Transverse colon (tissue), 4 donors: Measurements from ENCODE around the gene MARCHF9. TPM values are rescaled to one million over a fixed set of nuclear protein-coding genes. Genes with fewer than 3 reads are reported as not detected.
"Not testable (repeated sequence)": the region's sequence is repeated elsewhere in the genome, so short reads cannot be mapped to it uniquely, and the experiment has no call there.

Source experiments
- DNase-seq: peaks from one replicate; pipeline ENCODE4 v3.0.0-alpha.2; 2019
- H3K27ac ChIP-seq, 4 donors: fragments of 200-600 bp; sonication (generic); 2 replicates each; pipeline ENCODE4 v1.5.1; 2016 to 2018; ENCODE audit warnings: inconsistent platforms in 4 of 4
- H3K27me3 ChIP-seq: fragments of 200-600 bp; sonication (generic); 2 replicates; pipeline ENCODE4 v1.5.1; 2017; ENCODE audit warnings: inconsistent platforms
- H3K36me3 ChIP-seq, 4 donors: fragments of 200-600 bp; sonication (generic); 2 replicates each; pipeline ENCODE4 v1.5.1; 2017 to 2019; ENCODE audit warnings: inconsistent platforms in 4 of 4
- H3K4me1 ChIP-seq, 4 donors: fragments of 200-600 bp; sonication (generic); 2 replicates each; pipeline ENCODE4 v1.5.1; 2017 to 2020; ENCODE audit warnings: inconsistent platforms in 4 of 4
- H3K4me3 ChIP-seq, 4 donors: fragments of 200-600 bp; sonication (generic); 1 replicate in 1 of 4; 2 replicates in 3 of 4; pipeline versions ENCODE4 v1.5.1 to v1.6.1; 2017 to 2019; ENCODE audit warnings: inconsistent platforms in 4 of 4
- H3K9me3 ChIP-seq, 2 donors: fragments of 200-600 bp; sonication (generic); 2 replicates each; pipeline ENCODE4 v1.5.1; 2017 to 2019; ENCODE audit warnings: inconsistent platforms in 2 of 2
- CTCF ChIP-seq, 5 experiments: fragments of 200-600 bp in 3 of 5; fragments of 450-650 bp in 2 of 5; sonication (generic) in 3 of 5; IDR thresholded peaks; 1 replicate in 2 of 5; 2 replicates in 3 of 5; pipeline ENCODE4 v1.5.1; 2016 to 2017; ENCODE audit warnings: antibody characterized with exemption in 5 of 5, inconsistent platforms in 3 of 5, mild to moderate bottlenecking in 2 of 5, moderate library complexity in 1 of 5
- EP300 ChIP-seq: sonication (generic); formaldehyde crosslinking; IDR thresholded peaks from one replicate; pipeline ENCODE4 v1.6.1; 2017; ENCODE audit warnings: antibody characterized with exemption, low read depth
- POLR2A ChIP-seq: fragments of 450-650 bp; IDR thresholded peaks from one replicate; pipeline ENCODE4 v1.6.1; 2016; ENCODE audit warnings: antibody characterized with exemption, mild to moderate bottlenecking, moderate library complexity
- POLR2AphosphoS5 ChIP-seq, 3 donors: sonication (generic); formaldehyde crosslinking; IDR thresholded peaks; one replicate each; pipeline ENCODE4 v1.6.1; 2016; ENCODE audit warnings: antibody characterized with exemption in 3 of 3
- WGBS, 2 donors: methylation state at CpG; one replicate each; pipeline ENCODE4 v1.1.5; 2018; ENCODE audit warnings: low coverage in 1 of 2; 5-methylcytosine and 5-hydroxymethylcytosine counted together
- in situ Hi-C, 4 donors: fragments of 200-750 bp; cut with MboI; loops; one replicate each; pipeline versions ENCODE4 v1.15.0 to v1.15.1; 2017; ENCODE audit warnings: low sequenced_read_pairs in 3 of 4, low pct_ligation_motif_present in 1 of 4, low pct_unique_long_range_greater_than_20kb in 1 of 4
- intact Hi-C: fragments of 100-400 bp; cut with DNase I; formaldehyde crosslinking; loops from one replicate; pipeline ENCODE4 v1.15.1; 2023; ENCODE audit warnings: low total_unique reads
- total RNA-seq, 4 donors: library from RNA; depleted of rRNA; stranded (reverse); fragments of >200 nt; gene quantifications; one replicate each; pipeline ENCODE4 v1.1.0, GENCODE V29; 2016

Gene MARCHF9
- total RNA-seq, 4 donors from 2014 or later: 1.5 to 24.1 (median 9.5) TPM

DNA sequence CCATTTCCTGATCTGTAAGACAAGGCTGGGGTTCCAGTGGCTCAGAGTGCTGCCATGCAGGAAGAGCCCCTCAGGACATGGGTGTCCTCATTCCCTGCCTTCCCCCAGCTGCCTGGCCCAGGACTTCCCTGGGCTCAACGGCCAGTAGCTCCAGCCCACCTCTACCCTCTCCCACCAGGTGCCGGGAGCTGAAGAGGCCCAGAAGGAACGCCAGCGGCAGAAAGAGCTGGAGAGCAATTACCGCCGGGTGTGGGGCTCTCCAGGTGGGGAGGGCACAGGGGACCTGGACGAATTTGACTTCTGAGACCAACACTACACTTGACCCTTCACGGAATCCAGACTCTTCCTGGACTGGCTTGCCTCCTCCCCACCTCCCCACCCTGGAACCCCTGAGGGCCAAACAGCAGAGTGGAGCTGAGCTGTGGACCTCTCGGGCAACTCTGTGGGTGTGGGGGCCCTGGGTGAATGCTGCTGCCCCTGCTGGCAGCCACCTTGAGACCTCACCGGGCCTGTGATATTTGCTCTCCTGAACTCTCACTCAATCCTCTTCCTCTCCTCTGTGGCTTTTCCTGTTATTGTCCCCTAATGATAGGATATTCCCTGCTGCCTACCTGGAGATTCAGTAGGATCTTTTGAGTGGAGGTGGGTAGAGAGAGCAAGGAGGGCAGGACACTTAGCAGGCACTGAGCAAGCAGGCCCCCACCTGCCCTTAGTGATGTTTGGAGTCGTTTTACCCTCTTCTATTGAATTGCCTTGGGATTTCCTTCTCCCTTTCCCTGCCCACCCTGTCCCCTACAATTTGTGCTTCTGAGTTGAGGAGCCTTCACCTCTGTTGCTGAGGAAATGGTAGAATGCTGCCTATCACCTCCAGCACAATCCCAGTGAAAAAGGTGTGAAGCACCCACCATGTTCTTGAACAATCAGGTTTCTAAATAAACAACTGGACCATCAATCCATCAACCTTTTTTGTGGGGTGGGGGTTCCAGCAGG is 34.0 kb upstream of the MARCHF9 start:
- intact Hi-C loops (no loop called here), in situ Hi-C loops (no loop called here)
- Histone ChIP-seq H3K4me3 (no peak overlapping the region), H3K27ac (no peak overlapping the region), H3K4me1 (peaks cover 0 to 3% (median 3%) of the 10 kb centered on the region in 4 donors), H3K27me3 (no peaks in the 10 kb centered on the region), H3K9me3 (no peaks in the 10 kb centered on the region), H3K36me3 (peaks cover 0 to 38% (median 17%) of the 10 kb centered on the region in 4 donors)
- whole genome bisulfite sequencing, 2 donors: 40 to 90% methylated on average over 1 to 11 of the region's 11 CpGs
- no peak for DNase-seq
- TF ChIP-seq POLR2AphosphoS5 (IDR thresholded peaks at IDR 0.05) (no peak), EP300 (no peak)

DNA sequence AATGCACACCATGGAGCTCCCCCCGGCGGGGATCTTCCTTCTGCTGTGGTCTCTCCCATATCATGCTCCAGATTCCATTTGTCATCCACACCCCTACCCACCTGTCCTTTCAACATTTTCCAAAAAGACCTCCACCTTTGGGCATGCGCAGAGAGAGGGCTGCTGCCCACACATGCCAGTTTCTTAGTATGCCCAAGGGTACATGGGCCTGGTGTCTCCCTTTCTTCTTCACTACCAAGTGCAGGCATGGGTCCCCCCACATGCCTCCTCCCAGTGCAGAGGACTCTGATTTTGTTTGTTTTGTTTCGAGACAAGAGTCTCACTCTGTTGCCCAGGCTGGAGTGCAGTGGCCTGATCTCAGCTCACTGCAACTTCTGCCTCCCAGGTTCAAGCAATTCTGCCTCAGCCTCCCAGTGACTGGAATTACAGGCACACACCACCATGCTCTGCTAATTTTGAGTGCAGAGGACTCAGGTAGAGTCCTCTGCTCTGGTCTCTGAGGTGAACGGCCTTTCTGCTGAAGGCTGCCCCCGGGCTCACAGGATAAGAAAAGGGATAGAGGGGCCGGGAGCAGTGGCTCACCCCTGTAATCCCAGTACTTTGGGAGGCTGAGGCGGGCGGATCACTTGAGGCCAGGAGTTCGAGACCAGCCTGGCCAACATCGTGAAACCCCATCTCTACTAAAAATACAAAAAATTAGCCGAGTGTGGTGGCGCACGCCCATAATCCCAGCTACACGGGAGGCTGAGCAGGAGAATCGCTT is 32.9 kb upstream of the MARCHF9 start:
- in situ Hi-C loops, H3K27me3 ChIP-seq, DNase-seq, H3K4me3 ChIP-seq, intact Hi-C loops, H3K9me3 ChIP-seq, H3K27ac ChIP-seq: not testable (repeated sequence)
- peaks cover 0 to 27% (median 12%) of the 10 kb centered on the region in 4 donors for H3K36me3 ChIP-seq
- WGBS, 2 donors: 97 to 100% methylated on average over 6 to 16 of the region's 16 CpGs
- H3K4me1 ChIP-seq: peaks cover 3 to 12% (median 8%) of the 10 kb centered on the region in 4 donors

DNA sequence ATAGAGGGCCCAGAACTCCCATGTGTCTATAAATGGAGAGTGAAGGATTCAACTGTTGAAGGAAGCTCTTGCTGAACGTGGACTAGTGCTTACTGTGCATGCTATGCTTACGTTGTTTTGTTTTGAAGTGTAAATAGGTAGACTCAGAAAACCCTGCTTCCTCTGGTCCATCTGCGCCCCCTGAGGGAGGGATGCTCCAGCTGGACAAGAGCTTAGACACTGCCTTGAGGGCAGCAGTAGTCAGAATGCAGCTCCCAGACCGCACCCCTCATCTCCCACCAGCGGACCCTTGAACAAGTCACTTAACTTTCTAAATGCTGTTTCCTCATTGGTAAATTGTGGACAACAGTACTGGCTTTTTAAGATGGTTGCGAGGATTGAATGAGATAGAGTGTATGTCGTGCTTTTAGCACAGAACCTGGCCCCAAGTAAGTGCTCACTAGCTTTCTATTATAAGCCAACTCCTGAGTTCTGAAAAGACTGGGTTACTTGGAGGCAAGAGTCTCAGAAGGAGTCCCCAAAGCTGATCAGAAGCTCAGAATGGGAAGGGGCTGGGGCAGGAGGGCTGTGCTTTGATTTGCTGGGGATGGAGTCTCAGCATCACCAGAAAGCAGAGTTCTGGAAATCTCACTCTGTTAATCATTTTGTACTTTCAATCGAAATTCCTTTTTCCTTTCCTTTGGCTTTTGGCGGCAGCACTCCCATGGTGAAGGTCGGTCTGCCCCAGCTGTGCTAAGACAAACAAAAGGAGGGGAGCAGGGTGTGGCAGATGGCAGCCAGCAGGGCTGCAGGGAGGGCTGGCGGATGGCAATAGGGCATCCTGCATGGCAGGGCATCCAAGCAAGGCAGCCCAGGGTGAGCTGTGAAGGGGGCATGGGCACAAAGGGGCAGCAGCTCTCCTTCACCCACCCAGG is 31.9 kb upstream of the MARCHF9 start:
- peaks cover 0 to 20% (median 8%) of the 10 kb centered on the region in 4 donors for H3K36me3 ChIP-seq
- DNase-seq: no peak
- peaks cover 12% of the 10 kb centered on the region for H3K27me3 ChIP-seq
- 26 to 62% methylated on average over 4 to 11 of the region's 11 CpGs for WGBS, 2 donors
- TF ChIP-seq CTCF (IDR thresholded peaks at IDR 0.05): no peak
- no peak for TF ChIP-seq POLR2AphosphoS5 (IDR thresholded peaks at IDR 0.05)
- TF ChIP-seq POLR2A: no peak
- TF ChIP-seq EP300: no peak
- in situ Hi-C loops: no loop called here
- H3K9me3 ChIP-seq: no peaks in the 10 kb centered on the region
- intact Hi-C loops: no loop called here
- no peak overlapping the region for H3K4me3 ChIP-seq
- H3K4me1 ChIP-seq: peaks cover 3 to 17% (median 9%) of the 10 kb centered on the region in 4 donors
- H3K27ac ChIP-seq: no peak overlapping the region

DNA sequence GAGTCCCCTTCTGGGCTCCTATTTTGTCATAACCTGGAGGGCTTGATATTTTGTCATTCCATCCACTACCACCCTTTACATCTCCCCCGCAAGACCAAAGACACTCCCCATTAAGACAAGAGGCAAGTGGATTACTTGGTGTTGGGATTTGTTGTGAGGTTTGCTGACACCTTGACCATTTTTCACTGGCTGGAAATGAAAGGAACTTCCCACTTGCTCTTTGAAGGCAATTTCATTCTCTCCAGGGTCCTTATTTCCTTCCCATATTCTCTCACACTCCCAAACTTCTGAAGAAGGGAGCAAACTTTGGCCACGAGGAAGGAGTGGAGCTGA is 31.3 kb upstream of the MARCHF9 start:
- Histone ChIP-seq H3K27ac (no peak overlapping the region), H3K4me3 (no peak overlapping the region), H3K27me3 (peaks cover 18% of the 10 kb centered on the region), H3K36me3 (peaks cover 0 to 15% (median 5%) of the 10 kb centered on the region in 4 donors), H3K9me3 (no peaks in the 10 kb centered on the region), H3K4me1 (peaks cover 3 to 17% (median 9%) of the 10 kb centered on the region in 4 donors)
- 50 to 65% methylated on average over 1 to 2 of the region's 2 CpGs for WGBS, 2 donors
- TF ChIP-seq POLR2AphosphoS5 (IDR thresholded peaks at IDR 0.05) (no peak), EP300 (no peak), CTCF (IDR thresholded peaks at IDR 0.05) (no peak), POLR2A (no peak)
- no peak for DNase-seq
- in situ Hi-C loops: no loop called here
- intact Hi-C loops: no loop called here
